ENCODE results near the gene RASA3. TPM values are rescaled to one million over a fixed set of nuclear protein-coding genes. Genes with fewer than 3 reads are reported as not detected.
"Not testable (repeated sequence)": the region's sequence is repeated elsewhere in the genome, so short reads cannot be mapped to it uniquely, and the experiment has no call there.

The RASA3 gene
- total RNA-seq, 1 donor: 78.9 TPM

GRCh38 chr13:114161644-114162532 lies 29.5 kb upstream of the RASA3 start:
- Histone ChIP-seq H3K27me3 (ENCODE audit: insufficient read depth, low read length) (no peaks in the 10 kb centered on the region), H3K4me1 (ENCODE audit: insufficient read depth, low read length) (peaks cover 50% of the 10 kb centered on the region), H3K4me3 (ENCODE audit: low read length) (no peak overlapping the region), H3K9me3 (ENCODE audit: low read depth, low read length) (no peaks in the 10 kb centered on the region)

GRCh38 chr13:114161028-114161556 lies 28.7 kb upstream of the RASA3 start:
- Histone ChIP-seq H3K4me1 (ENCODE audit: insufficient read depth, low read length) (peaks cover 47% of the 10 kb centered on the region), H3K27me3 (ENCODE audit: insufficient read depth, low read length) (no peaks in the 10 kb centered on the region), H3K9me3 (ENCODE audit: low read depth, low read length) (no peaks in the 10 kb centered on the region), H3K4me3 (ENCODE audit: low read length) (no peak overlapping the region)

GRCh38 chr13:114158869-114159666 lies 26.6 kb upstream of the RASA3 start:
- peaks cover 51% of the 10 kb centered on the region for H3K4me1 ChIP-seq (ENCODE audit: insufficient read depth, low read length)
- H3K4me3 ChIP-seq (ENCODE audit: low read length); H3K9me3 ChIP-seq (ENCODE audit: low read depth, low read length); H3K27me3 ChIP-seq (ENCODE audit: insufficient read depth, low read length): not testable (repeated sequence)

- no peak overlapping the region for H3K4me3 ChIP-seq (ENCODE audit: low read length)
- no peaks in the 10 kb centered on the region for H3K27me3 ChIP-seq (ENCODE audit: insufficient read depth, low read length)
- H3K9me3 ChIP-seq (ENCODE audit: low read depth, low read length): no peaks in the 10 kb centered on the region
- peaks cover 62% of the 10 kb centered on the region for H3K4me1 ChIP-seq (ENCODE audit: insufficient read depth, low read length)
Observed at GRCh38 chr13:114157869-114158495, 25.6 kb upstream of the RASA3 start.

DNA sequence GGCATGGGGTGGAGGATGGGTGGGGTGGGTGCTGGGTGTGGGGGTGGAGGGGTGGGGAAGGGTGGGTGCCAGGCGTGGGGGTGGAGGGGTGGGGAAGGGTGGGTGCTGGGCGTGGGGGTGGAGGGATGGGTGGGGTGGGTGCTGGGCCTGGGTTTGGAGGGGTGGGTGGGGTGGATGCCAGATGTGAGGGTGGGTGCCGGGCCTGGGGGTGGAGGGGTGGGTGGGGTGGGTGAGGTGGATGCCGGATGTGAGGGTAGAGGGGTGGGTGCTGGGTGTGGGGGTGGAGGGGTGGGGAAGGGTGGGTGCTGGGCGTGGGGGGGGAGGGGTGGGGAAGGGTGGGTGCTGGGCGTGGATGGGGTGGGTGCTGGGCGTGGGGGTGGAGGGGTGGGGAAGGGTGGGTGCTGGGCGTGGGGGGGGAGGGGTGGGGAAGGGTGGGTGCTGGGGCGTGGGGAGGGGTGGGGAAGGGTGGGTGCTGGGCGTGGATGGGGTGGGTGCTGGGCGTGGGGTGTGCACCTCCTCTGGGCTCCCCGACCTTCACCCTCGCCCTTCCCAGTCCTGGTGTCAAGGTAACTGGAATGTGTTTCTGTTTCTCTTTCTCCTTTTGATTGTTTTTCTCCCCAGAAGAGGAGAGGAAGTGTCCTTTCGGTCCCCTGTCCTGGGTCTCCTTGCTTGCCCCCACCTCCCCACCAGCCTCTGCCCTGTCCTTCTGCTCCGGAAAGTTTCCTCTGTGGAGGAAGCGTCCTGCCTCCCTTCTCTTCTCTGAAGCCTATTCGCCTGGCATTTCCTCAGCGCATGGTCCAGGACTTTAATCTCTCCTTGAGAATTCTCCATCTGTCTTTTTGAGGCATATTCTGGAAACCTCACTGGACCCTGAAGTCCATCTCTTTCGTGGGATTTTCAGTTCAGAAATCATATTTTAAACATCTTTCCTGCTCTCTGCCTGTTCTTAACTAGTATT lies 23.8 kb upstream of the RASA3 start:
- H3K9me3 ChIP-seq (ENCODE audit: low read depth, low read length): no peaks in the 10 kb centered on the region
- peaks cover 63% of the 10 kb centered on the region for H3K4me1 ChIP-seq (ENCODE audit: insufficient read depth, low read length)
- no peak overlapping the region for H3K4me3 ChIP-seq (ENCODE audit: low read length)
- no peaks in the 10 kb centered on the region for H3K27me3 ChIP-seq (ENCODE audit: insufficient read depth, low read length)

DNA sequence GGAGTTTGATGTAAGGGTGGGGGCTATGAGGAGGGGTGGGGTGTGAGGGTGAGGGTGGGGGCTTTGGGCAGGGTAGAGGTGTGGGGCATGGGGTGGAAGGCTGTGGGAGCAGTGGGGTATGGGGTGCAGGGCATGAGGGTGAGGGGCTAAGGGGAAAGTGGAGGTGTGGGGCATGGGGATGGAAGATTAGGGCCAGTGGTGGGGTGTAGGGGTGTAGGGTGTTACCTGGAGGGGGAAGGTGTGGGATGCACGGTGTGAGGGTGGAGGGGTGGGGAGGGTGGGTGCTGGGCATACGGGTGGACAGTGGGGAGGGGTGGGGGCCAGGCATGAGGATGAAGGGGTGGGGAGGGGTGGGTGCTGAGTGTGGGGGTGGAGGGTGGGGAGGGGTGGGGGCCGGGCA lies 22.9 kb upstream of the RASA3 start:
- Histone ChIP-seq H3K4me1 (ENCODE audit: insufficient read depth, low read length) (peaks cover 65% of the 10 kb centered on the region), H3K9me3 (ENCODE audit: low read depth, low read length) (no peaks in the 10 kb centered on the region), H3K27me3 (ENCODE audit: insufficient read depth, low read length) (no peaks in the 10 kb centered on the region), H3K4me3 (ENCODE audit: low read length) (no peak overlapping the region)

DNA sequence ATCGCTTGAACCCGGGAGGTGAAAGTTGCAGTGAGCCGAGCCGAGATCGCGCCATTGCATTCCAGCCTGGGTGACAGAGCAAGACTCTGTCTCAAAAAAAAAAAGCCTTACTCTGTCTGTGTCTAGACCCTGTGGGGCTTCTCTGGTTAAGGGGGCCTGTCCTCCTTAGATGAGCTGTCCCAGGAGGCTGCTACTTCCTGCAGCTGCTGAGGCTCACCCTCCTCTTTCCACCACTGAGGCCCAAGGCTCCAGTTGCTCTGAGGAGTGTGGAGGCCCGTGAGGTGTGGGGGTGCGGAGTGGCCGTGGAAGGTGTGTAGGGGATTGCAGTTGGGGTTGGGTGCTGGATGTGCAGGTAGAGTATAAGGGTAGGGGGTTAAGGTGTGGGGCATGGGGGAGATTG lies 22.1 kb upstream of the RASA3 start:
- no peaks in the 10 kb centered on the region for H3K9me3 ChIP-seq (ENCODE audit: low read depth, low read length)
- no peak overlapping the region for H3K4me3 ChIP-seq (ENCODE audit: low read length)
- H3K4me1 ChIP-seq (ENCODE audit: insufficient read depth, low read length): peaks cover 73% of the 10 kb centered on the region
- H3K27me3 ChIP-seq (ENCODE audit: insufficient read depth, low read length): no peaks in the 10 kb centered on the region

- H3K4me3 ChIP-seq (ENCODE audit: low read length): no peak overlapping the region
- H3K27me3 ChIP-seq (ENCODE audit: insufficient read depth, low read length): no peaks in the 10 kb centered on the region
- peaks cover 81% of the 10 kb centered on the region for H3K4me1 ChIP-seq (ENCODE audit: insufficient read depth, low read length)
- no peaks in the 10 kb centered on the region for H3K9me3 ChIP-seq (ENCODE audit: low read depth, low read length)
Observed at GRCh38 chr13:114153485-114154080, 21.2 kb upstream of the RASA3 start.

GRCh38 chr13:114152831-114153371 lies 20.5 kb upstream of the RASA3 start:
- Histone ChIP-seq H3K4me3 (ENCODE audit: low read length) (no peak overlapping the region), H3K9me3 (ENCODE audit: low read depth, low read length) (no peaks in the 10 kb centered on the region), H3K27me3 (ENCODE audit: insufficient read depth, low read length) (no peaks in the 10 kb centered on the region), H3K4me1 (ENCODE audit: insufficient read depth, low read length) (peaks cover 81% of the 10 kb centered on the region)

GRCh38 chr13:114152285-114152645 lies 19.8 kb upstream of the RASA3 start:
- Histone ChIP-seq H3K27me3 (ENCODE audit: insufficient read depth, low read length) (no peaks in the 10 kb centered on the region), H3K9me3 (ENCODE audit: low read depth, low read length) (no peaks in the 10 kb centered on the region), H3K4me1 (ENCODE audit: insufficient read depth, low read length) (peaks cover 79% of the 10 kb centered on the region), H3K4me3 (ENCODE audit: low read length) (no peak overlapping the region)

DNA sequence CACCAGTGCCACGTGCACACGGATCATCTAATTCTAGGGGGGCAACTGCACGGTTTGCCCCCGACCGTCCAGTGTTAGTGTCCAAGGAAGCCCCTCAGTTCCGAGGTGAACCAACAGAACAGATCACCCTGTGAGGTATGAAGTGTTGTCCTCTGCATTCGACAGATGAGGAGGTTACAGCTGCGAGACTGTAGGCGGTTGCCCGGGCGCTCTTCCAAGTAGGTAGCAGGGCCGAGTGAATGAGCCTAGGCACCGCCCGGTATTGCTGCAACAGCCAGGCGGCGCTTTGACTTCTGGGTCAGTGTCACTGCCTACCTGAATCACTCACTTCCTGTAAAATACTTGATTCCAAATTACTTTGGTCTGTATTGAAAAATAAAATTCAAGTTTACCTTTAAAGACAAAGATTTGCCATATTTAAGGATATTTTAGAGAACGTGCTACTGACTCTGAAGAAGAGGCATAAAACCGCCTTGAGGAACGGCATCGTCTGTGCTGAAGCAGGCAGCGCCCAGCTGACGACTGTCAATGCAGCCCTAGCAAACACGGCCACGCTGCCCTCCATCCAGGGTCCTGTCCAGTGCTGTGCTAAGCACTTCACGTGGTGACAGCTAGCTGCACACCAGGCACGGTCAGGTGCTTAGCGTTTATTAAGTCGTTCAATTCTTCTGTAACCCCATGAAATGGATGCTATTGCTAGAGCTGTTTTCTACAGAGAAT lies 19.3 kb upstream of the RASA3 start:
- H3K4me3 ChIP-seq (ENCODE audit: low read length): no peak overlapping the region
- H3K27me3 ChIP-seq (ENCODE audit: insufficient read depth, low read length): no peaks in the 10 kb centered on the region
- peaks cover 81% of the 10 kb centered on the region for H3K4me1 ChIP-seq (ENCODE audit: insufficient read depth, low read length)
- no peaks in the 10 kb centered on the region for H3K9me3 ChIP-seq (ENCODE audit: low read depth, low read length)

- Histone ChIP-seq H3K9me3 (ENCODE audit: low read depth, low read length) (no peaks in the 10 kb centered on the region), H3K4me1 (ENCODE audit: insufficient read depth, low read length) (peaks cover 83% of the 10 kb centered on the region), H3K4me3 (ENCODE audit: low read length) (no peak overlapping the region), H3K27me3 (ENCODE audit: insufficient read depth, low read length) (no peaks in the 10 kb centered on the region)
Observed at GRCh38 chr13:114151031-114151430, 18.6 kb upstream of the RASA3 start.

Data from mononuclear cell (primary cell).